Stimulated activated CD8-positive, alpha-beta memory T cell treated with anti-CD3 and anti-CD28 coated beads, Interleukin-7, amount 100 ng/mL, for 24 hours (primary cell): Measurements from ENCODE around the gene FBXO2.
A peak's percentile ranks its signal among the peaks of the same experiment; 100 is the strongest.

Experiments used
- DNase-seq: peaks from one replicate; pipeline ENCODE4 v3.0.0-alpha.2; 2020; ENCODE audit warnings: low read depth

FBXO2 gene

GRCh38 chr1:11653101-11653860 lies 948 bp downstream of the FBXO2 start:
- no peak for DNase-seq

GRCh38 chr1:11652203-11652780 lies 1.9 kb downstream of the FBXO2 start:
- no peak for DNase-seq

GRCh38 chr1:11651017-11651416 lies 3.2 kb downstream of the FBXO2 start:
- DNase-seq, result no peak

- DNase-seq, result peak; percentile 59
Observed at GRCh38 chr1:11650331-11650991, 3.8 kb downstream of the FBXO2 start.

- no peak for DNase-seq
Observed at GRCh38 chr1:11649624-11650330, 4.5 kb downstream of the FBXO2 start.

GRCh38 chr1:11649237-11649623 lies 5.0 kb downstream of the FBXO2 start:
- DNase-seq, result no peak

GRCh38 chr1:11648732-11649158 lies 5.5 kb downstream of the FBXO2 start:
- no peak for DNase-seq

GRCh38 chr1:11648039-11648438 lies 6.2 kb downstream of the FBXO2 start:
- DNase-seq, result no peak

GRCh38 chr1:11647333-11647732 lies 6.9 kb downstream of the FBXO2 start:
- DNase-seq, result no peak

- DNase-seq, result no peak
Observed at GRCh38 chr1:11646317-11646716, 7.9 kb downstream of the FBXO2 start.

- DNase-seq, result peak; percentile 72
Observed at GRCh38 chr1:11645670-11646265, 8.5 kb downstream of the FBXO2 start.

- DNase-seq, result no peak
Observed at GRCh38 chr1:11645270-11645669, 9.0 kb downstream of the FBXO2 start.

GRCh38 chr1:11643782-11644181 lies 10.4 kb downstream of the FBXO2 start:
- no peak for DNase-seq

GRCh38 chr1:11642418-11643017 lies 11.7 kb downstream of the FBXO2 start:
- peak; percentile 38 for DNase-seq

GRCh38 chr1:11641776-11642305 lies 12.4 kb downstream of the FBXO2 start:
- no peak for DNase-seq

GRCh38 chr1:11640944-11641343 lies 13.3 kb downstream of the FBXO2 start:
- DNase-seq, result no peak

- DNase-seq, result no peak
Observed at GRCh38 chr1:11640101-11640500, 14.1 kb downstream of the FBXO2 start.

GRCh38 chr1:11639372-11639771 lies 14.9 kb downstream of the FBXO2 start:
- no peak for DNase-seq

- DNase-seq, result no peak
Observed at GRCh38 chr1:11638121-11638520, 16.1 kb downstream of the FBXO2 start.

GRCh38 chr1:11634365-11635192 lies 19.6 kb downstream of the FBXO2 start:
- no peak for DNase-seq
